GM21723 (cell line): ENCODE data around the gene YOD1.
A peak's percentile ranks its signal among the peaks of the same experiment; 100 is the strongest.

Experiments
- ATAC-seq: cut with Tn5 transposase; IDR thresholded peaks from one replicate; pipeline ENCODE4 v1.9.1; 2021; ENCODE audit warnings: mild to moderate bottlenecking, moderate library complexity; ENCODE audit not compliant: unreplicated experiment

The YOD1 gene

DNA sequence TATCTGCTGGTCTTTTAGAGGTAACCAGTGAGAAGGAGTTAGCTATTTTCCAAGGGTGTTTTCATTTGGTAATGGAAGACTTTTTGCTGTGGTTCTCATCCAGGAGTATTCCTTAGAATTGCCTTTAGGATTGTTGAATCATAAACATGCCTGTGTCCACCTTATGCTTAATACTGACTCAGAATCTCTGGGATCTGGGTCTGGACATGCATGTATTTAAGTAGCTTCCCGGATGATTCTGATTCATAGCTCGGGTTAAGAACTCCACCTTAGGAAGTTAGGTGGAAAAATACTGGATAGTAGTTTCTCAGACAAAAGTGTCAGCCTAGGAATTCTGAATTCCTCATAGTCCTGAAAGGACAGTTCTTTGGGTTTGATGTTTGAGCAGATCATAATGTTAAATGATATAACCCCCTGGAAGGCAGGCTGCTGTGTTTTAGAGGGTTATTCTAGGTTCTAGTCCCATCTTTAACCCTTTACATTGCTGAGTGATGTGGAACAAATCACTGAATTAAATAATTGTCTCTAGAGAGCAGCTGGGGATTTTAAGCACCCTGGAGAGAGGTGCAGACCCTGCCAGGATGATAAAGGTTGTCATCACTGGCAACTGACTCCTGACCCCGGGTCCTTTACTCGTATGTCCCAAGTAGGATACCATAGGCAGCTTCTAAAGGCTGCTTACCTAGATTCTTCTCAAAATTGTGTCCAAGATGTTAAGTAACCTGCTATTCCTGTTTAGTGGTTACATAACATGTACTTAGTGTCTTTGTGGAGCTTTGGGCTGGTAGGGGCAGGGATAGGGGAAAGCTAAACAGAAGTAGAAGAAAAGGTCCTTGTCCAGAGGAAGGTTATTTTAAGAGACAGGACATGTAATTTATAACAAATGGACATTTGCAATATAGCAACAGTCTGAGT is 23.2 kb upstream of the YOD1 start:
- ATAC-seq: no peak

DNA sequence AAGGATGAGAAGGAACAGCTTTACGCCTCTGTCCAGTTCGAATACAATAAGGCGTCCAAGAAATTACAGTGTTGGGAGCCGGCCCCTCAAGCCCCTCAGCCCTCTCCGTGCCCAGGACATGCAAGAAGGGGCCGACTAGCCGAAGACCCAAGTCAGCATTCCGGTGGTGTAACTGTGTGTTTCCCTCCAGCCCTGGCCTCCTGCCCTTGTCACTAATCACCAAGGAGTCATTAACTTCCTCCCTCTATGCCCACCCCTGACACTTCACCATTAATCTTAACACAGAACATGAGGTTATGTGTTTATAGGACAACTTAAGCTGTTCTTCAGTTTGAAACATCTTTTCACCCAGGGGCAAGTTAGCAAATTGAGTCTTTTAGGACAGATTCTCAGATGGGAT is 21.2 kb upstream of the YOD1 start:
- no peak for ATAC-seq

DNA sequence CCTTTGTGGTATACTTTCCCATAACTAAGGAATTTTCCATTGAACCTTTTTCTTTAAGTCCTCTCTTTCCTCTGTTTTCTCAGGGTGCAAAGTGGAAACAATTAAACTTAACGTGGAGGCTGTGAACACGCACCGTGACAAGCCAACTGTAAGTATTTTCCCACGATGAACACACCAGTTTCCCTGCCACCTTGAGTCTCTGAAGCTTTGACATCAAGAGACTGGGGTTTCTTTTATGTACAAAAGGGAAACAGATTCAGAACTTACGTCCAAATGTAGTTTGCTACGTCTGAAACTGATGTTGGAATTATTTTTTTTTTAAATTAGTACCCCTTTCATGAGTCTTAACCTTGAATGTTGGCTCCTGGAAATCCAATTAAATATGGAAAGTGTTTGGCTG is 20.4 kb upstream of the YOD1 start:
- no peak for ATAC-seq

DNA sequence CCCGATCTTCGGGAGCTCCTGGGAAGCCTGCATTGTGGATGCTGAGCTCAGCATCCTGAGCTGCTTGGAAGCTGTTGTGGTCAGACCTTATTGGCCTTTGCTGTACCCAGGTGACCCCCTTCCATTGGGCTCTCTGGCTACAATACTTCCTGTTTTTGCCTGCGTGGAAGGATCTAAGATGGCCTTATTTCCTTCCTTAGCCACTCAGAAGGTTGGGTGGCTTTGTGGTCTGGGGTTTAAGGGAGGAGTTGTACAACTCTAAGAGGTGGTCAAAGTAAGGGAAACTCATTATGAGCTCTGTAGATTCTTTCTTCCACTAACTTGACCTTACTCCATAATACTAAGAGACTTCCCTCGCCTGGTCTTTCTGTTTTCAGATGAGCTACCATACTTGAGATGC is 19.8 kb upstream of the YOD1 start:
- ATAC-seq: no peak

DNA sequence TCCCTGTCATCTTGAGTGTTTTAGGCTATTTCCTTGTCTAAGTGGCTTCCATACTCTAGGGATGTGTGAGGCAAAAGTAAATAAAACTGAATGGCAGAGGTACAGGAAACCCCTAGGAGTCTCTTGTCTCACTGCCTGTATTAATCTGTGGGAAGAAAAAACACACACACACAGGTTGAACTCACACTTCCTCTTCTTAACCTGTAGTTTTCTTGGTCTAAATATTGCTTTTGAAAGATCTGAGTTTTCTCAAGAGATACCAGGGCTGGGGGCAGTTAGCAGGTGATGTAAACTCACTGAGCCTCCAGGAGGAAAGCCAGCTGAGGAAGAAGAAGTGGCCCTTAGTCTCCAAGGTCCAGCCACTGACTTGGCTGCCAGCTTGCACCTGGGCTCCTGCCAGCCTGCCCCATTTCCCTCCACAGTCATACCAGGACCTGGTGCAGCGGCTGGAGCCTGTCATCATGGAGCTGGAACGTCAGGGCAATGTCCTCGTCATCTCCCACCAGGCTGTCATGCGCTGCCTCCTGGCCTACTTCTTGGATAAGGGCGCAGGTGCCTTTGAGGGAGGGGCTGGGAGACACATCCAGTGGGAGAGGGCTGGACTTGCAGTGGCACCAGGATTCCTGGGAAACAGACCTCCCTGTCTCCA is 19.0 kb upstream of the YOD1 start:
- peak; percentile 72 for ATAC-seq

DNA sequence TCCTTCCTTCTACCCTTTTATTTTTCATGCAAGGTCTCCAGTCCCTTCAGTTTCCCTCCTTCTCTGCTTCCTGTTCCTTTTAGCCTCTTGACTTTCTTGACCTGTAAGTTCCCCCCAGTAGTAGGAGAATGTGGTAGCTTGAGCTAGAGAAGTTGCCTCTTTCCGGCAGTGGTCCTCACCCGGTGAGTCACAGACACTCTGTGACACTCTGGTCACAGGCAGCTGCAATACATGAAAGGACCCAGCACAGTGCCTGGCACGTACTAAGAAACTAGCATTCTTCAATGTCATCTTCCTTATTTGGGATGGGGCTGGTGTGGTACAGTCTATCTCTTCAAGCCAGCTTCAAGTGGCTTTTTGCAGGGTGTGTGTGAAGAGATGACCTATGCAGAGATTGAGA is 18.1 kb upstream of the YOD1 start:
- no peak for ATAC-seq

DNA sequence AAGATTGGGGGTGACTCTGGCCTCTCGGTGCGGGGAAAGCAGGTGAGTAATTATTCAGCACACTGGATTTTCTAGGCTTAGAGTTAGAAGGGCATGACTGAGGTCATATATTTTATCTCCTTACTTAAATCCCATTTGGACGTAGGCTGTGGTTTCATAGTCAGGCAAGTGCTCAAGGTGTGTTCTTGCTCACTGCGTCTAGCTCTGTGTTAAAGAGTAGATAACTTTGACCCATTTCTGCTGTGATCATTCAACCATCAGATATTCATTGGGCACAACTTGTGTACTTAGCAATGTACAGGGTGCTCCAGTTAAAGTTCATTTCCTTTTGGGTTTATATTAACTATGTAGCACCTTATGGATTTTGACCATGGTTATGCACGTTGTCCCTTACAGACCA is 16.7 kb upstream of the YOD1 start:
- no peak for ATAC-seq

DNA sequence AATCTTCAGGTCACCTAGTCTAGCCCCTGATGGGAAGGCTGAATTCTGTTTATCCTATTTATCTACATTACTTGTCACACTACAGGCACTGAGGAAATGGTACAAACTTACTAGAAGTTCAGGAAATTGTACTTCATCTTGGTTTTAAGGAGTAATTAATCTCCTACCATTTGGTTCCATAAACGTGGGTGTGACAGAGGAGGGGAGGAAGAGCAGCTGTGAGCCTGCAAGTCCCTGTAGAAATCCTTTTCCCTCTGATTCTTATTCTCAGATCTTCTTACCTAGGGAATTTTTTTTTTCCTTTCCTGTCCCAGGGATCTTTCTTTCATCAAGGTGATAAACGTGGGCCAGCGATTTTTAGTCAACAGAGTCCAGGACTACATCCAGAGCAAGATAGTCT is 16.2 kb upstream of the YOD1 start:
- ATAC-seq: no peak

DNA sequence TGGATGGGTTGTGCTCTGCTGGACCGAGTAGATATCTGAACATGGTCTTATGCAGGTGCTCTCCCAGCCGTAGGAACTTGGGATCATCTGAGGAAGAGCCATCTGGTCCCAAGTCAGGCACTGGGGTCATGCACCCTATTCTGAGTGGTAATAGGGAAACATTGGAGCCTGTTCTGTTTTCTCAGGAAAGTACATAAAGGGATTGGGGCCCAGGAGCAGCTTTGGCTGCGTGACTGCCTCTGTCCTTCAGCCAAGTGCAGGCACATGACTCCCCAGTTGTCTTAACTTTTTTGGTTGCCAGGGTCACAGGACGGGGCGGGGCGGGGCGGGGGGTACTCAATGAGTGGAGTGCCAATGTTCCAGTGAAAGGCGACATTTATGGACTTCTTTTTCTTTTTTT is 13.6 kb upstream of the YOD1 start:
- no peak for ATAC-seq

DNA sequence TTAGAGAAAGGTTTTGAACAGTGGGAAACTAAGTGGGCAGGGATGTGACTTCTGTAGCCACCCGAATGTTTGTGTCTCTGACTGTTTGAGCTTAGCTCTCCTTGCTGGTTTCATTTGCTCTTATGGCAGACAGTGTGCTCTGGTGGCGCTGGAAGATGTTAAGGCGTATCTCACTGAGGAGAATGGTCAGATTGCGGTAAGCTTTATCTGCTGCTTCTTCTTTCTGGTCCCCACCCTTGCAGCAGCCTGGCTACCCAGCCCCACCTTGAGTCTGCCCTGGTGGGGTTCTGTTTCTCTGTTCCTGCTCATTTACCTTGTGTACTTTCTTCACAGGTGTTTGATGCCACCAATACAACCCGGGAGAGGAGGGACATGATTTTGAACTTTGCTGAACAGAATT is 12.0 kb upstream of the YOD1 start:
- no peak for ATAC-seq

DNA sequence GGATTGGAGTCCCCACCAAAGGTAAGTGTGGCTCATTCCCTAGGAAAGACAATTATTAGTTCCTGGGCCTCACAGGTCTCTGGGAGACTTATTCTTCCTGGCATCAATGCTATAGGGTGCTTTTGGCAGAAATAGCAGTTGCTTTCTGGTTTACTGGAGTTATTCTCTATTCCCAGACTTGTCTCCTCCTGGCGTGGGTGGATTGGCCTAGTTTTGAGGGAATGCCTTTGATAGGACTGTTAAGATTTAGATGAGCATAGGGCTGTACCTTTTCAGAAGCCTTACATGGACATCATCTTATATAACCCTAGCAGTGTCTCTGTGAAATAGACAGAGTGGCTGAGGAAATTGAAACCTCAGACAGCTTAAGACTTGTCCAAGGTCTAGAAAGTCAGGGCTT is 11.1 kb upstream of the YOD1 start:
- ATAC-seq: no peak

DNA sequence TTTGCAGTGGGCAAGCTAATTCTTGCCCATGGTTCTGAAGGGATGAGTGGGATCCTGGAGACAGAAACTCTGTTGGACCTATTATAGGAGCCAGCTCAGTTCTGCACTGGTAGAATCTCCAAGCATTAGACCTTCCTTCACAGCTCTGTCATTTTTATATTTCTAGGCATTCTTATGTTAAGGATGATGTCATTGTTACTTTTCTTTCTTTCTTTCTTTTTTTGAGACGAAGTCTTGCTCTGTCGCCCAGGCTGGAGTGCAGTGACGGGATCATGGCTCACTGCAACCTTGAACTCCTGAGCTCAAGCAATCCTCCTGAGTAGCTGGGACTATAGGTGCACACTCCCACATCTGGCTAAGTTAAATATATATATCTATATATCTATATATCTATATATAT is 9.6 kb upstream of the YOD1 start:
- ATAC-seq: no peak

DNA sequence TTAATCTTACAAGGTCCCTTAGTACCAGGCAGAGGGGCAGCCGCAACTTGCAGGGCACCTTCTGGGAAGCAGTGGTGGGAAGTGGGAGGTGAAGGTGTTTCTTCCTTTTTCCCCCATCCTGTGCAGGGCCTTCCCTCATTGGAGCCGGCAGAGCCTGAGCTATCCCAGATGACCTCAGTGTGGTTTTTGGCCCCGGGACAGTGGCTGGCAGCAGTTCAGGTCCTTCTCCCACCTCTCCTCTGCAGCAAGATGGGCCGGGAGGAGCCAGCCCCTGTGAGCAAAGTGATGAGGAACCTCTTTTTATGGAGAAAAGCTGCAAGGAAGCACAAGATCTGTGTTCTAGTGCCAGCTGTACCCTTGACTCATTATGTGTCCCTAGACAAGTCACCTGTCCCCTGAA is 8.9 kb upstream of the YOD1 start:
- ATAC-seq: no peak

DNA sequence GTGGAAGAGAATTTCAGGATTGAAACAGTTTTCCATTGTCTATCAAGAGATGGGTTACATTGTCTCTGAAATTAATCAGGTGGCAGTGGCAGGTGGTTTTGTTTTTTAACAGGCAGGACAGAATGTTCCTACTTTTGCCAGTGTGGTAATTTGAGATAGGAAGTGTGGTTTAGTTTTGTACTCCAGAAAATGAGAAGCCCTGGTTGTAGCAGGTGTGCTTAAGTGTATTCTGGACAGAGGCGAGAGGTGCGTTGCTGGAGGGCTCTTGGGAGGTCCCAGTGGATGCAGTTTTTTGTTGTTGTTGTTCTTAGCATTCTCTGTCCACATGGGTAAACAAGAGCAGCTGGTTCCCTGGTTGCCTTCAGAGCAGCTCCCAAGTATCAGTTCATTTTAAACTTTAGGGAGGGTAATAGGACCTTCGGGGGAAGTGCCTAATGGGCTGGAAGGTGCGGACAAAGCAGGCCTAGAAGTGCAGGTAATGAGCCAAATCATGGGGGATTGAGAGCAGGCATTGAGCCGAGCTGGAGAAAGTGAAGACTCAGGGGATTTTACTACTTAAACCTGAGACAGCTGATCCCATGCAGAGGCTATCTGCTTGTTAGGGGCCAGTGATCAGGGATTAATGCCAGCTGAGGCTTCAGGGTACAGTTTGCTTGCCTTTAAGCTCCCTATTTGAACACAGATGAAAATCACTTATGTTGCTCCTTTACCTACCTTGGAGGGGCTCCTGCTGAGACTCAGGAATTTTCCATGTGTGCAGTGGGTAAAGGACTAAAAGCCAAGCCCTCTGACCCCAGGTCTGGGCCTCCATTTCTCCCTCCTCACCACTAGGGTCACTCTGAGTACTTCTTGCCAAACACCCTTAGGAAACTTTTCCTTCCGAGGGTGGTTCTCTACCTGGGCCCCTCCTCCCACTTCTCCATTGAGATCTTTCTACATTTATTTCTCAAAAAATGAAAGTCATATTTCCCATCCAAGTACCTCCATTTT is 8.2 kb upstream of the YOD1 start:
- ATAC-seq: no peak

DNA sequence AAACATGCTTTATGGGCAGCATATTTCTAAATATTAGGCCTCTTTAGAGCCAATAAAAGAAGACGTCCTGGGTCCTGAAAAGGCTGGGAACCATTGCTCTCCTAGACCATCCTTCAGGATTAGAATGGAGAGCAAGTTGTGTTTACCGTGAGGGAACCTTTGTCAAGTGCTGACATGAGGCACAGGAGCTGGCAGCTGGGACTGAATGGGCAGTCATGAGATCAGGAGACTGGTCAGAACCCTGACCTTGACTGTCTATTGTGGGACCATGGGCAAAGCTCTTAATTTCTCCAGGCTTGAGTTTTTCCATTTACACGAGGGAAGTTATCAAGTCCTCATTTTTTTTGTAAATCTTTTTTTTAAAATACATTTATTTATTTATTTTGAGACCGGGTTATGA is 7.2 kb upstream of the YOD1 start:
- ATAC-seq: no peak

DNA sequence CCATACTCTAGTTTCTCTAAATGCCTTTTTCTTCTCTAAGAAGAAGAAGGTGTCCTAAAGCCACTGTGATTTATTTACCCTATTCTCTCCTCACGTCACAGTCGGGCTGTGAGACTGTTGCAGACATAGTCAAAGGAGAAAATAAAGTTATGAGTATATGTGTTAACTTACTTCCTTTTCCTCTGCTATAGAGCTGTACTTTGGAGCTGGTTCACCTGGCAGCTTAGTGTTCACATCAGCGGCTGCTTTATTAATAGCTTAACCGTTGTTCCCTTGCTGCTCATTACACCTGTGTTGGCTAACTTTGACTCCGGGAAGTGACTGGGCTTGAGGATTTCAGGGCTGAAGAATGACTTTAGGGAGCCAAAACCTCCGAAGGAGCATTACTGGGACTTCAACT is 5.7 kb upstream of the YOD1 start:
- no peak for ATAC-seq

DNA sequence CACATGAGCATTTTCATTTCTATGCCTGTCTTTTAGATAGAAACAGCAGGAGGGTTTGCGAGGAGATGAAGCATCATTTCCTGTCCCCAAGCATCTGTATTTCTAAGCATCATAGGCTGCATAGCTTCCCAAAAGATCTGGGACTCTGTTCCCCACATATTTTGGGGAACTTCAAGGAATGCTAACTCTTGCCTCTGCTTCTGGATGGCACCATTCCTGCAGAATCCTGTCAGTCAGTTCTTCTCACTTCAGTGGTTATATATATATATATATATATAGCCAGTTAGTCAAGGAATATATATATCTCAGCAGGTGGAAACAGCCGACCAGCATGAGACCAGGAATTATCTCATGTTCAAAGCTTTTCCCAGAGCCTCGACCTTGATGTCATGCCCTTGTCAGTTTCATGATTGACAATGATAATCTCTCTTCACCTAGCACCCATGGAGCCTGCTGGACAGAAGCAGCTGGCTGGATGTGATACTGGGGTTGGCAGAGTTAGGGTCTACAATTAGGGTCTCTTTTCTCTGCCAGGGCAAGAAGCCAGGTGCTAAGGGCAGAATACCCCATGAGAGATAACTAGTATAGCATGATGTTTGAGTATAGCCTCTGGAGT is 4.5 kb upstream of the YOD1 start:
- ATAC-seq: no peak

DNA sequence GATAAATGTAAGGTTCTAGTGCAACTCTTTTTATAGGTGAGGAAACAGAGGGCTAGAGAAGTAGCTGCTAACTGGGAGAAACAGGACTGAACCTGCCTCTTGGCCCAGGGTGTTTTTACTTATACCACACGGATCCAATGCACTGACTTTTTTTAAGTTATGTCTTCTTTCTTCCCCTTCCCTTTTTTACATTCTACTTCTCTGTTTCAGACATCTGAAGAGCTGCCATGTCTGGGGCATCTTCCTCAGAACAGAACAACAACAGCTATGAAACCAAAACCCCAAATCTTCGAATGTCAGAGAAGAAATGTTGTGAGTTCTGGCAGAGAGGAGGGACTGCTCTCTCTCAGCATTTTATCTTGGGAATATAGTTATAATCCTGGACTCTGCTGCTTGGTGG is 3.5 kb upstream of the YOD1 start:
- no peak for ATAC-seq

DNA sequence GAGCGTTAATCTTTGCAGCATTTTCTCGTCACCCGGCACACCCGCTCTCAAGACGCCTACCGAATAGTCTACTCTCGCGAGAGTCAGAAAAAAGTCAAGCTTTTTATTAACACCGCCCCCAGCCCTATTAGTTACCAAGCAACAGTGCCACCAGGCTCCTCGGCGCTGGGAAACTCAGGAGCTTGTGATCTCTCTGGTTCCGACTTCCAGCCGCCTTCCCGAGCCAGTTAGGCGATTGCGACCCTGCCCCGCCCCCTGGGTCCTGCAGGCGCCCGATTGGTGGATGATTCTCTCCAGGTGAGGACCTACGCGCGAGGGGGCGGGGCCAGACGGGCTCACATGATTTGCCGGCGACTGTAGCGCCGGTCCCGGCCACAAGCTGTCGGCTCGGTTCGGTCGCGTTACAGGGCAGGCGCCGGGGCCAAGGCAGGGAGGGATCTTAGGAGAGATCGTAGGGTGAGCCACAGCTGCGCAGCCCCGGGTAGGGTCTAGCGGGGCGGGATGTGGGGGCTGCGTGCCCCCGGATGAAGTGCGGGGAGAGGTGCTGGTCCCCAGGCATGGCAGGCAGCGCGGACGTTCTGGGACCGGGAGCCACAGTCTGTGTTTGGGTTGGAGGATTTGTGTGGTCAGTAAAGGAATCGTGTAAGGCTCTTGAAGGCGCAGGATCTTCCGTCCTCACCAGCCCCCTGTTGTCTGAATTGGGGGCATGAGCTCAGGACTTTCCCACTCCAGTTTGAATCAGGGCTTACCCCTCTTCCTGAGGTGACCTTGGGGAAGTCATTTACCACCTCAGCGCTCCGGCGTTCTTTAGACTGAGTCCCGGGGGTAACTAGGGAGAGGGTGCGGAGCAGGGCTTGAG is 2.1 kb upstream of the YOD1 start, which contains the start of gene PFKFB2:
Gene PFKFB2 (plus strand): TSS at position 365 of the 859 bp plus-strand sequence. CDS start 1,443 bp downstream, outside the sequence.
- ATAC-seq: peak; percentile 75
